Gastroesophageal sphincter (tissue), 4 donors: ENCODE measurements around the gene ZNF346. TPM values are rescaled to one million over a fixed set of nuclear protein-coding genes. Genes with fewer than 3 reads are reported as not detected.
"Not testable (repeated sequence)": the region's sequence is repeated elsewhere in the genome, so short reads cannot be mapped to it uniquely, and the experiment has no call there.

ENCODE experiments used
- ATAC-seq: fragments of 150-250 bp; one replicate; pipeline ENCODE4 v1.9.1; 2016; ENCODE audit warnings: mild to moderate bottlenecking, moderate library complexity
- H3K27ac ChIP-seq, 4 donors: fragments of 200-600 bp; sonication (generic) in 3 of 4; 1 replicate in 3 of 4; 2 replicates in 1 of 4; pipeline ENCODE4 v1.5.1; 2016 to 2019
- H3K27me3 ChIP-seq: fragments of 200-600 bp; sonication (generic); one replicate; pipeline ENCODE4 v1.5.1; 2019
- H3K36me3 ChIP-seq, 2 donors: fragments of 200-600 bp; sonication (generic); one replicate each; pipeline ENCODE4 v1.5.1; 2019; ENCODE audit warnings: control low read depth in 1 of 2
- H3K4me1 ChIP-seq, 3 donors: fragments of 200-600 bp; sonication (generic); 1 replicate in 2 of 3; 2 replicates in 1 of 3; pipeline ENCODE4 v1.5.1; 2016 to 2019; ENCODE audit warnings: control low read depth in 2 of 3
- H3K4me3 ChIP-seq, 2 donors: fragments of 200-600 bp; sonication (generic); one replicate each; pipeline ENCODE4 v1.5.1; 2019; ENCODE audit warnings: mild to moderate bottlenecking in 1 of 2, moderate library complexity in 1 of 2
- H3K9me3 ChIP-seq, 3 donors: fragments of 200-600 bp; sonication (generic); one replicate each; pipeline ENCODE4 v1.5.1; 2017 to 2019; ENCODE audit warnings: control low read depth in 2 of 3
- CTCF ChIP-seq, 4 experiments: fragments of 200-600 bp in 2 of 4; fragments of 450-650 bp in 2 of 4; sonication (generic) in 1 of 4; IDR thresholded peaks; one replicate each; pipeline ENCODE4 v1.5.1; 2017 to 2019; ENCODE audit warnings: antibody characterized with exemption in 4 of 4, mild to moderate bottlenecking in 2 of 4, moderate library complexity in 2 of 4
- EP300 ChIP-seq: sonication (generic); formaldehyde crosslinking; IDR thresholded peaks from one replicate; pipeline ENCODE4 v1.6.1; 2017; ENCODE audit warnings: antibody characterized with exemption, mild to moderate bottlenecking
- POLR2A ChIP-seq, 2 donors: fragments of 450-650 bp; IDR thresholded peaks; one replicate each; pipeline ENCODE4 v1.6.1; 2017; ENCODE audit warnings: antibody characterized with exemption in 2 of 2, mild to moderate bottlenecking in 2 of 2, moderate library complexity in 1 of 2
- POLR2AphosphoS5 ChIP-seq: sonication (generic); formaldehyde crosslinking; IDR thresholded peaks from one replicate; pipeline ENCODE4 v1.6.1; 2017; ENCODE audit warnings: antibody characterized with exemption
- WGBS, 2 donors: methylation state at CpG; one replicate each; pipeline ENCODE4 v1.1.5; 2018; ENCODE audit warnings: low coverage in 1 of 2; 5-methylcytosine and 5-hydroxymethylcytosine counted together
- total RNA-seq, 4 donors: library from RNA; depleted of rRNA; stranded (reverse); fragments of >200 nt; gene quantifications; one replicate each; pipeline ENCODE4 v1.1.0, GENCODE V29; 2016

Gene ZNF346
- total RNA-seq, 4 donors from 2014 or later: 12.9 to 16.9 (median 14.2) TPM

GRCh38 chr5:177043958-177044357 lies 21.5 kb downstream of the ZNF346 start:
- TF ChIP-seq POLR2A (IDR thresholded peaks at IDR 0.05): no peak
- TF ChIP-seq POLR2AphosphoS5: no peak
- TF ChIP-seq EP300: no peak
- no peak for TF ChIP-seq CTCF (IDR thresholded peaks at IDR 0.05)

GRCh38 chr5:177044641-177045040 lies 22.1 kb downstream of the ZNF346 start:
- H3K36me3 ChIP-seq: peaks cover 0 to 81% of the 10 kb centered on the region in 2 donors
- WGBS, 2 donors: 75 to 100% methylated on average over 1 of the region's 1 CpG
- no peak for ATAC-seq
- H3K27me3 ChIP-seq: no peaks in the 10 kb centered on the region
- TF ChIP-seq CTCF (IDR thresholded peaks at IDR 0.05): no peak
- no peak for TF ChIP-seq POLR2AphosphoS5
- no peak for TF ChIP-seq POLR2A (IDR thresholded peaks at IDR 0.05)
- TF ChIP-seq EP300: no peak
- H3K27ac ChIP-seq: no peak overlapping the region
- no peak overlapping the region for H3K4me3 ChIP-seq
- no peaks in the 10 kb centered on the region for H3K9me3 ChIP-seq
- H3K4me1 ChIP-seq: peaks cover 0 to 6% (median 0%) of the 10 kb centered on the region in 3 donors

More at GRCh38 chr5:177043958-177044357, 21.5 kb downstream of the ZNF346 start:
- Histone ChIP-seq H3K27me3 (no peaks in the 10 kb centered on the region), H3K4me3 (no peak overlapping the region), H3K27ac (no peak overlapping the region), H3K4me1 (peaks cover 0 to 6% (median 0%) of the 10 kb centered on the region in 3 donors), H3K9me3 (no peaks in the 10 kb centered on the region), H3K36me3 (peaks cover 0 to 75% of the 10 kb centered on the region in 2 donors)
- WGBS, 2 donors: 71 to 90% methylated on average over 1 of the region's 1 CpG
- no peak for ATAC-seq

GRCh38 chr5:177045631-177046030 lies 23.1 kb downstream of the ZNF346 start:
- 78 to 94% methylated on average over 2 to 3 of the region's 4 CpGs for WGBS, 2 donors
- Histone ChIP-seq H3K27ac (no peak overlapping the region), H3K4me3 (no peak overlapping the region), H3K4me1 (peaks cover 0 to 6% (median 0%) of the 10 kb centered on the region in 3 donors), H3K36me3 (peaks cover 0 to 91% of the 10 kb centered on the region in 2 donors), H3K27me3 (no peaks in the 10 kb centered on the region), H3K9me3 (no peaks in the 10 kb centered on the region)
- ATAC-seq: no peak
- TF ChIP-seq CTCF (IDR thresholded peaks at IDR 0.05): no peak
- TF ChIP-seq POLR2AphosphoS5: no peak
- TF ChIP-seq POLR2A (IDR thresholded peaks at IDR 0.05): no peak
- TF ChIP-seq EP300: no peak

- H3K4me3 ChIP-seq, H3K27ac ChIP-seq, H3K27me3 ChIP-seq, ATAC-seq, H3K4me1 ChIP-seq, H3K9me3 ChIP-seq: not testable (repeated sequence)
- H3K36me3 ChIP-seq: peaks cover 0 to 98% of the 10 kb centered on the region in 2 donors
- 90 to 91% methylated on average over 4 to 7 of the region's 7 CpGs for WGBS, 2 donors
Observed at GRCh38 chr5:177048531-177048930, 26.0 kb downstream of the ZNF346 start.

GRCh38 chr5:177049285-177049684 lies 26.8 kb downstream of the ZNF346 start:
- Histone ChIP-seq H3K36me3 (peaks cover 0 to 99% of the 10 kb centered on the region in 2 donors), H3K27ac (no peak overlapping the region), H3K4me3 (no peak overlapping the region), H3K4me1 (no peaks in the 10 kb centered on the region), H3K9me3 (no peaks in the 10 kb centered on the region), H3K27me3 (no peaks in the 10 kb centered on the region)
- TF ChIP-seq POLR2AphosphoS5 (no peak), CTCF (IDR thresholded peaks at IDR 0.05) (no peak), POLR2A (IDR thresholded peaks at IDR 0.05) (no peak), EP300 (no peak)
- WGBS, 2 donors: 86% methylated on average over 3 of the region's 5 CpGs; no CpG with 5 or more reads in 1 of the 2 donors
- no peak for ATAC-seq
